ENCODE results near the gene CPA2.
"Not testable (repeated sequence)": the region's sequence is repeated elsewhere in the genome, so short reads cannot be mapped to it uniquely, and the experiment has no call there.

Gene CPA2

GRCh38 chr7:130266258-130266960, at the start of gene CPA2:
Gene CPA2 (plus strand): TSS chr7:130266863. CDS start chr7:130266882, 19 bp downstream.
- DNase-seq = no peak

- DNase-seq = no peak
These were observed 47.6 kb upstream of the CPA2 start for GRCh38 chr7:130218806-130219620.

- DNase-seq = no peak
These were observed 46.8 kb upstream of the CPA2 start for GRCh38 chr7:130219871-130220270.

- DNase-seq = no peak
These were observed 44.9 kb upstream of the CPA2 start for GRCh38 chr7:130221746-130222145.

GRCh38 chr7:130223646-130224045, 43.0 kb upstream of the CPA2 start:
- DNase-seq = no peak

DNA sequence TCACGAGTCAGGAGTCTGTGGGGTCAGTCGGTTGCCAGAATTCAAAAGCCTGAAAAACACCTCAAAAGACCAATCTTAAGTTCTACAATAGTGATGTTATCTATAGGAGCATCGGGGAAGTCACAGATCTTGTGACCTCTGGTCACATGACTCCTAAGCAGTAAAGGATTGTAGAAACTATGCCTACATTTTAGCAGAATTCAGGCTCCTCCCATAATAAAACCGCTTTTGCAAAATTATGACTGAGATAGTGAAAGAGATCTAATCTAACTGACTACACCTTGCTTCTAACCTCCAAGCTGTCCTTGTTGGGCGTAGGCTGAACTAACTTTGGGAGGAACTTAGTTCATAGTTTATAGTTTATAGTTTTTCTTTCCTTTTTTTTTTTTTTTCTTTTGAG, 42.5 kb upstream of the CPA2 start:
- DNase-seq = no peak

- DNase-seq = not testable (repeated sequence)
These were observed 41.7 kb upstream of the CPA2 start for GRCh38 chr7:130224923-130225322.

- DNase-seq = no peak
These were observed 40.3 kb upstream of the CPA2 start for GRCh38 chr7:130226333-130226732.

GRCh38 chr7:130227883-130228575, 38.6 kb upstream of the CPA2 start:
- DNase-seq = no peak

GRCh38 chr7:130228840-130229502, 37.7 kb upstream of the CPA2 start:
- no peak for DNase-seq

GRCh38 chr7:130229981-130230380, 36.7 kb upstream of the CPA2 start:
- DNase-seq = not testable (repeated sequence)

DNA sequence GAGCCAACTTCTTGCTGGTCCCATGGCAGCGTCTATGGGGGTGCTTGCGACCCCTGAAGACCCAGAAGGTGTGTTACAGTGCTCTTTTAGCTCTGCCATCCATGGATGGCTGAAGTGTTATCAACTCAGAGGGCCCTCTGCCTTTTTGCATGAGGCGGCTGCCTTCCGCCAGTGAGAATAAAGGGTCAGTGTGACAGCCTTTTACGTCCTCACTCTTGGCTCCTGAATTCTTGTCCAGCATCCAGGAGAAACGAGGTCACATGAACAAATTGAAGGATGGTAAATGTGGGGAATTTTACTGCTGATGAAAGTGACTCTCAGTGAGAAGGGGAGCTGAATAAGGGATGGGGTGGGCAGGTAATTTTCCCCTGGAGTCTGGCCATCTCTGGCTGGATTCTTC, 34.9 kb upstream of the CPA2 start:
- DNase-seq = no peak

DNA sequence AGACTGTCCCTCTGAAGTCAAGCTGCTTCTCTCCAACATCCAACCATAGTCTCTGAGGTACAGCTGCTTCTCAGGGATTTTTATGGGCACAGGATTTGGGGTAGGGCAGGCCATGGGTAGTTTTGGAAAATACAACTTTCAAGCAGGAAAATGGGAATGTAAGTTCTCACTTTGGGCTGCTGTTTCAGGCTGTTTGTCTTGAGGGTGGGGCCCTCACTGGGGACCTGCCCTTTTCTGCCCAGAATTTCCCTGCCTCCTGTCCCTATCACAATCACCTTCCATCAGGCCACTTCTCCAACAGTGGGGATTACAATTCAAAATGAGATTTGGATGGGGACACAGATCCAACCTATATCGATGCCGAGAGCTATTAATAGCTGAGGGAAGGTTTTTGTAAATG, 34.5 kb upstream of the CPA2 start:
- DNase-seq = no peak

- no peak for DNase-seq
These were observed 32.6 kb upstream of the CPA2 start for GRCh38 chr7:130234078-130234477.

- DNase-seq = not testable (repeated sequence)
These were observed 30.3 kb upstream of the CPA2 start for GRCh38 chr7:130236361-130236760.

GRCh38 chr7:130240240-130240639, 26.4 kb upstream of the CPA2 start:
- DNase-seq = no peak

DNA sequence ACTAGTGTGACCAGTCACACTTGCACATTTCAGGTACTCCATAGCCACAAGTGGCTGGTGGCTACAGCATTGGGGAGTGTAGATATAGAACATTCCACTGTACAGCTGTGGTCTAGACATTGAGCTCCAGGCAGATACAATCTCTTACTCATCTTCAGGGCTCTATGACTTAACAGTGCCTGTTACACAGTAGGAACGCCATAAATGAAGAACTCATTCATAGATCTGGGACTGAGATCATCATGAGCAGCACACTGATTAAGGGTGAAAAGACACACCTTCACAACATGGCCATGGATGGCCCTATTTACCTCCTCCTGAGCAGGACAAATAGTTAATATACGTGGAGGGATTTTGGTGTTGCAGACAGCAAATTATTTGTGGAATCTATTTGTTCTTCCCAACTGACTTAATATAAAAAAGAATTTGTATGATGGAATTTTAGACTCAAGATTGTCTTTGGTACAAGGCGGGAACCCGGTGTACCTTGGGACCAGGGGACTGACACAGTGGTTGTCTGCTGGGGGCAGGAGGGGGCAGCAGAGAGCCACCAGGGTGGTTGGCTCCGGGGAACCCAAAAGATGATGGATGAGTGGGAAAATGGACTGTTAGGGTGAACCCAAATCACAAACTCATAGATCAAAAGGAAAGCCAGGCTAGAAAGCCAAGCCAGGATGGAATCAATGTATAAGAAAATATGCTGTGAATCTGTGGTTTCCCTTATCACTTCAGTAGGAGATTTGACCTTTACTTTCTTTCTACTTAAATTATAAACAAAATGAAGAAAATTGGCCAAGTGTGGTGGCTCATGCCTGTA, 24.3 kb upstream of the CPA2 start:
- peak; percentile 38 for DNase-seq

GRCh38 chr7:130243486-130243885, 23.2 kb upstream of the CPA2 start:
- not testable (repeated sequence) for DNase-seq

DNA sequence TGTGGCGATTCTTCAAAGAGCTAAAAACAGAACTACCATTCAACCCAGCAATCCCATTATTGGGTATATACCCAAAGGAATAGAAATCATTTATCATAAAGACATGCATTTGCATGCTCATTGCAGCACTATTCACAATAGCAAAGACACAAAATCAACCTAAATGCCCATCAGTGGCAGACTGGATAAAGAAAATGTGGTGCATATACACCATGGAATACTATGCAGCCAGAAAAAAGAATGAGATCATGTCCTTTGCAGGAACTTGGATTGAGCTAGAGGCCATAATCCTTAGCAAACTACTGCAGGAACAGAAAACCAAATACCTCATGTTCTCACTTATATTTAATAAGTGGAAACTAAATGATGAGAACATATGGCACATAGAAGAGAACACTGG, 20.2 kb upstream of the CPA2 start:
- not testable (repeated sequence) for DNase-seq

DNA sequence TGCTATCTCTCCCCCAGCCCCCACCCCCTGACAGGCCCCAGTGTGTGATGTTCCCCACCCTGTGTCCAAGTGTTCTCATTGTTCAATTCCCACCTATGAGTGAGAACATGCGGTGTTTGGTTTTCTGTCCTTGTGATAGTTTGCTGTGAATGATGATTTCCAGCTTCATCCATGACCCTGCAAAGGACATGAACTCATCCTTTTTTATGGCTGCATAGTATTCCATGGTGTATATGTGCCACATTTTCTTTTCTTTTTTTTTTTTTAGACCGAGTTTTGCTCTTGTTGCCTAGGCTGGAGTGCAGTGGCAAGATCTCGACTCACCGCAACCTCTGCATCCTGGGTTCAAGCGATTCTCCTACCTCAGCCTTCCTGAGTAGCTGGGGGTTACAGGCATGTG, 17.8 kb upstream of the CPA2 start:
- DNase-seq = not testable (repeated sequence)

- DNase-seq = not testable (repeated sequence)
These were observed 17.0 kb upstream of the CPA2 start for GRCh38 chr7:130249626-130250025.

- DNase-seq = no peak
These were observed 12.1 kb upstream of the CPA2 start for GRCh38 chr7:130254555-130254954.
